ENCODE data around the gene ZFP36L1. TPM values are rescaled to one million over a fixed set of nuclear protein-coding genes. Genes with fewer than 3 reads are reported as not detected.

ZFP36L1 gene
- total and polyA plus RNA-seq, 9 of the 15 experiments (the other 6 are each of a cell fraction or from before 2014, with no cell fraction given), result 1.3 to 26.6 (median 3.7) TPM

- TF ChIP-seq PREB (CRISPR knock-in tag; IDR thresholded peaks at IDR 0.05) (no peak), ATF1 (CRISPR knock-in tag; IDR thresholded peaks at IDR 0.05) (no peak), ATF1 (tag; IDR thresholded peaks at IDR 0.05) (peak; percentile 62), DEAF1 (CRISPR knock-in tag; IDR thresholded peaks at IDR 0.05) (0 out of 2 replicates have a peak, but pooled peaks have one; percentile 6), REST (IDR thresholded peaks at IDR 0.05; ENCODE audit: borderline replicate concordance) (peak; percentile 18; the same call in 1 of the 2 replicates), REST (CRISPR knock-in tag; IDR thresholded peaks at IDR 0.05; ENCODE audit: low read depth) (no peak), ZNF324 (CRISPR knock-in tag; IDR thresholded peaks at IDR 0.05) (no peak), TEAD1 (CRISPR knock-in tag; IDR thresholded peaks at IDR 0.05) (peak in 1 of 2 experiments; percentile 85; a peak in 2 of 4 replicates), SRSF3 (IDR thresholded peaks at IDR 0.05; ENCODE audit: insufficient read depth, low read length) (0 out of 2 replicates have a peak, but pooled peaks have one; percentile 43), HNRNPLL (IDR thresholded peaks at IDR 0.05; ENCODE audit: low read depth, low read length, poor library complexity, severe bottlenecking) (peak; percentile 39), CCNT2 (IDR thresholded peaks at IDR 0.05; ENCODE audit: borderline replicate concordance, extremely low read depth, insufficient read length, low read depth, low read length) (peak; percentile 69)
- TF ChIP-seq, protein P1, sequence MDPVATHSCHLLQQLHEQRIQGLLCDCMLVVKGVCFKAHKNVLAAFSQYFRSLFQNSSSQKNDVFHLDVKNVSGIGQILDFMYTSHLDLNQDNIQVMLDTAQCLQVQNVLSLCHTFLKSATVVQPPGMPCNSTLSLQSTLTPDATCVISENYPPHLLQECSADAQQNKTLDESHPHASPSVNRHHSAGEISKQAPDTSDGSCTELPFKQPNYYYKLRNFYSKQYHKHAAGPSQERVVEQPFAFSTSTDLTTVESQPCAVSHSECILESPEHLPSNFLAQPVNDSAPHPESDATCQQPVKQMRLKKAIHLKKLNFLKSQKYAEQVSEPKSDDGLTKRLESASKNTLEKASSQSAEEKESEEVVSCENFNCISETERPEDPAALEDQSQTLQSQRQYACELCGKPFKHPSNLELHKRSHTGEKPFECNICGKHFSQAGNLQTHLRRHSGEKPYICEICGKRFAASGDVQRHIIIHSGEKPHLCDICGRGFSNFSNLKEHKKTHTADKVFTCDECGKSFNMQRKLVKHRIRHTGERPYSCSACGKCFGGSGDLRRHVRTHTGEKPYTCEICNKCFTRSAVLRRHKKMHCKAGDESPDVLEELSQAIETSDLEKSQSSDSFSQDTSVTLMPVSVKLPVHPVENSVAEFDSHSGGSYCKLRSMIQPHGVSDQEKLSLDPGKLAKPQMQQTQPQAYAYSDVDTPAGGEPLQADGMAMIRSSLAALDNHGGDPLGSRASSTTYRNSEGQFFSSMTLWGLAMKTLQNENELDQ (CRISPR knock-in tag; IDR thresholded peaks at IDR 0.05; ENCODE audit: borderline replicate concordance), result no peak
Observed at GRCh38 chr14:68795597-68796417, 2.9 kb upstream of the ZFP36L1 start (continued).
